ENCODE measurements around the gene CGNL1.

- TF ChIP-seq, protein P1, sequence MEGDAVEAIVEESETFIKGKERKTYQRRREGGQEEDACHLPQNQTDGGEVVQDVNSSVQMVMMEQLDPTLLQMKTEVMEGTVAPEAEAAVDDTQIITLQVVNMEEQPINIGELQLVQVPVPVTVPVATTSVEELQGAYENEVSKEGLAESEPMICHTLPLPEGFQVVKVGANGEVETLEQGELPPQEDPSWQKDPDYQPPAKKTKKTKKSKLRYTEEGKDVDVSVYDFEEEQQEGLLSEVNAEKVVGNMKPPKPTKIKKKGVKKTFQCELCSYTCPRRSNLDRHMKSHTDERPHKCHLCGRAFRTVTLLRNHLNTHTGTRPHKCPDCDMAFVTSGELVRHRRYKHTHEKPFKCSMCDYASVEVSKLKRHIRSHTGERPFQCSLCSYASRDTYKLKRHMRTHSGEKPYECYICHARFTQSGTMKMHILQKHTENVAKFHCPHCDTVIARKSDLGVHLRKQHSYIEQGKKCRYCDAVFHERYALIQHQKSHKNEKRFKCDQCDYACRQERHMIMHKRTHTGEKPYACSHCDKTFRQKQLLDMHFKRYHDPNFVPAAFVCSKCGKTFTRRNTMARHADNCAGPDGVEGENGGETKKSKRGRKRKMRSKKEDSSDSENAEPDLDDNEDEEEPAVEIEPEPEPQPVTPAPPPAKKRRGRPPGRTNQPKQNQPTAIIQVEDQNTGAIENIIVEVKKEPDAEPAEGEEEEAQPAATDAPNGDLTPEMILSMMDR (conservative IDR thresholded peaks at IDR 0.05) = no peak
- TF ChIP-seq EZH2 (IDR thresholded peaks at IDR 0.05; ENCODE audit: low read depth) = no peak
Measured at GRCh38 chr15:57427367-57427821, 51.1 kb downstream of the CGNL1 start.
